HepG2 (cell line): ENCODE data around the gene EPB41L2. TPM values are rescaled to one million over a fixed set of nuclear protein-coding genes. Genes with fewer than 3 reads are reported as not detected.
A peak's percentile ranks its signal among the peaks of the same experiment; 100 is the strongest.

Experiments used
- ATAC-seq: fragments of 200-7000 bp; cut with Tn5 transposase; 3 replicates; pipeline ENCODE4 v1.9.1; 2020; ENCODE audit warnings: mild to moderate bottlenecking, moderate library complexity
- BruUV-seq: library from RNA; stranded (reverse); fragments of 400-500 nt; replicated peaks from 2 replicates; lab custom pipeline; 2021; lab: Mats Ljungman, UMichigan
- CTCF ChIA-PET: fragments of 300-600 bp; formaldehyde crosslinking; extraction: SDS; loops from one replicate; lab custom pipeline; 2021; ENCODE audit warnings: low total read pairs, inconsistent platforms, low intra/inter-chr PET ratio; lab: Yijun Ruan, JAX
- POLR2A ChIA-PET: fragments of 350-600 bp; sonication (Branson Sonifier 250); formaldehyde crosslinking; loops from one replicate; lab custom pipeline; 2020; ENCODE audit warnings: antibody characterized with exemption, inconsistent platforms; lab: Yijun Ruan, JAX
- DNase-seq: peaks from one replicate; pipeline ENCODE4 v3.0.0-alpha.2; 2015; ENCODE audit warnings: low spot score
- FAIRE-seq: peaks from 3 replicates; lab custom pipeline; 2011; peaks lifted over from hg19 to GRCh38; lab: Jason Lieb, UNC
- H2AFZ ChIP-seq: one replicate; pipeline ENCODE4 v1.6.1; 2011; ENCODE audit warnings: low read length, inconsistent platforms
- H3K27ac ChIP-seq: fragments of 300-600 bp; 3 replicates; pipeline ENCODE4 v1.8.0; 2011; ENCODE audit warnings: mixed run types, mild to moderate bottlenecking, mixed read lengths, low read length, inconsistent platforms; ENCODE audit not compliant: insufficient read depth; ENCODE audit errors: extremely low read length
- H3K27me3 ChIP-seq, 2 experiments: fragments of 200-600 bp in 1 of 2; 2 replicates in 1 of 2; 3 replicates in 1 of 2; pipeline versions ENCODE4 v1.6.0 to v1.8.0; 2011; ENCODE audit warnings: low read length in 2 of 2, mild to moderate bottlenecking in 2 of 2, moderate library complexity in 2 of 2, inconsistent platforms in 1 of 2; ENCODE audit not compliant: insufficient read depth in 2 of 2, control insufficient read depth in 1 of 2
- H3K36me3 ChIP-seq, 2 experiments: fragments of 200-600 bp in 1 of 2; replicated peaks in 1 of 2; 2 replicates in 1 of 2; 3 replicates in 1 of 2; pipeline versions ENCODE4 v1.5.1 to v1.8.0; 2011; ENCODE audit warnings: low read length in 2 of 2, inconsistent platforms in 1 of 2; ENCODE audit not compliant: insufficient read depth in 2 of 2, control insufficient read depth in 1 of 2
- H3K4me1 ChIP-seq: 2 replicates; pipeline ENCODE4 v1.5.1; 2012; ENCODE audit warnings: low read length, inconsistent platforms; ENCODE audit not compliant: insufficient read depth
- H3K4me2 ChIP-seq: 2 replicates; pipeline ENCODE4 v1.6.0; 2011; ENCODE audit warnings: low read depth, low read length, inconsistent platforms
- H3K4me3 ChIP-seq, 3 experiments: fragments of 200-600 bp in 1 of 3; sonication (generic), shearing (Covaris generic) in 1 of 3; replicated peaks in 1 of 3; 2 replicates each; pipeline ENCODE4 v1.5.1; 2011 to 2016; ENCODE audit warnings: low read length in 3 of 3, inconsistent platforms in 2 of 3, low read depth in 2 of 3, mild to moderate bottlenecking in 2 of 3, control low read depth in 1 of 3, mixed read lengths in 1 of 3; ENCODE audit not compliant: insufficient read depth in 1 of 3
- H3K79me2 ChIP-seq: one replicate; pipeline ENCODE4 v1.6.1; 2011; ENCODE audit warnings: low read length, inconsistent platforms; ENCODE audit not compliant: insufficient read depth
- H3K9ac ChIP-seq: 2 replicates; pipeline ENCODE4 v1.6.0; 2011; ENCODE audit warnings: mild to moderate bottlenecking, low read depth, low read length, inconsistent platforms; ENCODE audit not compliant: insufficient read depth
- H3K9me3 ChIP-seq: 2 replicates; pipeline ENCODE4 v1.5.1; 2012; ENCODE audit warnings: mild to moderate bottlenecking, low read length
- H4K20me1 ChIP-seq: 2 replicates; pipeline ENCODE4 v1.6.0; 2011; ENCODE audit warnings: inconsistent platforms, mild to moderate bottlenecking, low read length, moderate library complexity; ENCODE audit not compliant: insufficient read depth
- CC2D1A ChIP-seq: sonication (generic); formaldehyde crosslinking; IDR thresholded peaks from 2 replicates; pipeline ENCODE4 v1.8.1; 2023; ENCODE audit warnings: mild to moderate bottlenecking, missing genetic modification reagents
- FOXA3 ChIP-seq: IDR thresholded peaks from 2 replicates; pipeline ENCODE4 v1.6.1; 2016; ENCODE audit warnings: missing genetic modification reagents, missing compliant biosample characterization
- IRX3 ChIP-seq: sonication (generic); formaldehyde crosslinking; IDR thresholded peaks from 2 replicates; pipeline ENCODE4 v1.8.1; 2023; ENCODE audit warnings: mild to moderate bottlenecking, low read depth, missing genetic modification reagents, borderline replicate concordance
- PLSCR1 ChIP-seq: sonication (generic); formaldehyde crosslinking; IDR thresholded peaks from 2 replicates; pipeline ENCODE4 v1.5.0; 2020; ENCODE audit warnings: missing genetic modification reagents, mild to moderate bottlenecking, borderline replicate concordance
- ZNF264 ChIP-seq: sonication (generic); formaldehyde crosslinking; IDR thresholded peaks from 2 replicates; pipeline ENCODE4 v1.4.0; 2020; ENCODE audit warnings: missing genetic modification reagents
- ZNF441 ChIP-seq: sonication (generic); formaldehyde crosslinking; IDR thresholded peaks from 2 replicates; pipeline ENCODE4 v1.7.0; 2021; ENCODE audit warnings: missing genetic modification reagents, borderline replicate concordance
- ZNF703 ChIP-seq: sonication (generic); formaldehyde crosslinking; IDR thresholded peaks from 2 replicates; pipeline ENCODE4 v1.5.1; 2020; ENCODE audit warnings: missing genetic modification reagents, mild to moderate bottlenecking, moderate library complexity, borderline replicate concordance
- ZNF724P ChIP-seq: sonication (generic); formaldehyde crosslinking; IDR thresholded peaks from 2 replicates; pipeline ENCODE4 v1.8.0; 2022; ENCODE audit warnings: missing genetic modification reagents, borderline replicate concordance
- WGBS: methylation state at CpG from one replicate; pipeline ENCODE4 v1.1.6; 2017; ENCODE audit warnings: low lambda C conversion rate; 5-methylcytosine and 5-hydroxymethylcytosine counted together
- in situ Hi-C: cut with HindIII; loops from 2 replicates; pipeline ENCODE4 v1.10.0; 2017; ENCODE audit warnings: low pct_unique_long_range_greater_than_20kb; ENCODE audit not compliant: extremely low pct_ligation_motif_present
- intact Hi-C: fragments of 100-400 bp; cut with micrococcal nuclease; formaldehyde crosslinking; loops from one replicate; pipeline ENCODE4 v1.10.0; 2022; ENCODE audit not compliant: unreplicated experiment
- polyA plus RNA-seq, 8 experiments: library from polyadenylated mRNA; depleted of rRNA in 3 of 8; stranded (reverse) in 7 of 8; unstranded in 1 of 8; fragments of >200 nt; fragmentation: Illumina TruSeq in 4 of 8; extraction: Trizol in 4 of 8; gene quantifications; 2 replicates each; pipeline versions ENCODE4 v1.2.1 to v1.2.3, GENCODE V29; 2011 to 2016; ENCODE audit warnings: low read depth in 4 of 8, missing spikeins in 1 of 8, mixed read lengths in 1 of 8; ENCODE audit not compliant: insufficient read depth in 1 of 8
- total RNA-seq, 5 experiments: library from RNA; depleted of rRNA; stranded (reverse); fragments of >200 nt; fragmentation: Illumina TruSeq; extraction: Trizol; gene quantifications; 2 replicates each; pipeline ENCODE4 v1.2.3, GENCODE V29; 2016; ENCODE audit warnings: low read depth in 1 of 5

EPB41L2 gene
- total and polyA plus RNA-seq, 2 of the 13 experiments (the other 11 are each of a cell fraction or from before 2014, with no cell fraction given) = 41.7 to 56.4 TPM

GRCh38 chr6:130815200-130816071 is 247.6 kb downstream of the EPB41L2 start (continued):
- TF ChIP-seq ZNF703 (CRISPR knock-in tag) = peak; percentile 79; the same call in 1 of the 2 replicates
- TF ChIP-seq ZNF441 (CRISPR knock-in tag) = peak; percentile 40; the same call in 1 of the 2 replicates
- TF ChIP-seq ZNF724P = no peak
- peak; percentile 32; the same call in 1 of the 2 replicates for TF ChIP-seq IRX3 (CRISPR knock-in tag)
- 0 out of 2 replicates have a peak, but pooled peaks have one; percentile 32 for TF ChIP-seq CC2D1A
- peak; percentile 99 for TF ChIP-seq FOXA3 (CRISPR knock-in tag)
- TF ChIP-seq, all 625 proteins: peak for 249

GRCh38 chr6:130814506-130814905 is 248.5 kb downstream of the EPB41L2 start:
- DNase-seq = no peak
- WGBS = 89% methylated on average over 3 of the region's 3 CpGs
- peak overlapping the region; percentile 85 for H3K27ac ChIP-seq
- H4K20me1 ChIP-seq = no peaks in the 10 kb centered on the region
- intact Hi-C loops (loop anchor here (2.0 kb wide), 1 partner anchor 28 kb away; no protein-coding TSS in a partner anchor), in situ Hi-C loops (no loop called here)
- H3K4me2 ChIP-seq = 0 out of 2 replicates have a peak overlapping the region, but pooled peaks have one; percentile 65
- no peaks in the 10 kb centered on the region for H3K79me2 ChIP-seq
- BruUV-seq = no TSS peak
- H3K9me3 ChIP-seq = 0 out of 2 replicates have a peak, but pooled peaks cover 5% of the 10 kb centered on the region
- H3K9ac ChIP-seq = peak overlapping the region; percentile 34; the same call in 1 of the 2 replicates
- TF ChIP-seq ZNF264 (CRISPR knock-in tag) (peak; percentile 91), PLSCR1 (CRISPR knock-in tag) (no peak)
- FAIRE-seq = no peak
- CTCF ChIA-PET = no interaction called here
- no peak for ATAC-seq
- H2AFZ ChIP-seq = no peak overlapping the region
- POLR2A ChIA-PET = interaction anchor here (1.2 to 9.2 kb wide), 4 partner anchors 12 to 31 kb away, joined by 6 to 175 read pairs (median 10); partner anchors contain the start of gene SMLR1
- no peaks in the 10 kb centered on the region for H3K27me3 ChIP-seq
- H3K36me3 ChIP-seq = no peaks in the 10 kb centered on the region
- H3K4me1 ChIP-seq = peaks cover 66% of the 10 kb centered on the region
- no peak overlapping the region for H3K4me3 ChIP-seq
